GM23338 (cell line): ENCODE results near the gene PPP1R9B. TPM values are rescaled to one million over a fixed set of nuclear protein-coding genes. Genes with fewer than 3 reads are reported as not detected.

Source experiments
- ATAC-seq: fragments of 200-7000 bp; cut with Tn5 transposase; 3 replicates; pipeline ENCODE4 v1.9.1; 2020
- DNase-seq: peaks from one replicate; pipeline ENCODE4 v3.0.0-alpha.2; 2015; ENCODE audit warnings: low spot score
- H2AFZ ChIP-seq: fragments of 200-600 bp; sonication (generic); 2 replicates; pipeline ENCODE4 v1.8.0; 2016; ENCODE audit warnings: antibody characterized with exemption, mild to moderate bottlenecking, moderate library complexity
- H3F3A ChIP-seq: fragments of 200-600 bp; sonication (generic); replicated peaks from 2 replicates; pipeline ENCODE4 v1.8.0; 2017; ENCODE audit warnings: antibody characterized with exemption, mixed run types, low read depth
- H3K27ac ChIP-seq: fragments of 200-600 bp; sonication (generic); 2 replicates; pipeline ENCODE4 v1.6.1; 2016; ENCODE audit warnings: low read depth
- H3K27me3 ChIP-seq: fragments of 200-600 bp; sonication (generic); 2 replicates; pipeline ENCODE4 v1.8.0; 2016; ENCODE audit warnings: mild to moderate bottlenecking, mixed run types, moderate library complexity; ENCODE audit not compliant: insufficient read depth
- H3K36me3 ChIP-seq: fragments of 200-600 bp; sonication (generic); 2 replicates; pipeline ENCODE4 v1.8.0; 2016; ENCODE audit warnings: mild to moderate bottlenecking; ENCODE audit not compliant: insufficient read depth
- H3K4me1 ChIP-seq: fragments of 200-600 bp; sonication (generic); 2 replicates; pipeline ENCODE4 v1.8.0; 2016; ENCODE audit warnings: mild to moderate bottlenecking, moderate library complexity; ENCODE audit not compliant: insufficient read depth
- H3K4me2 ChIP-seq: fragments of 200-600 bp; sonication (generic); 2 replicates; pipeline ENCODE4 v1.7.1; 2017; ENCODE audit warnings: mixed run types
- H3K4me3 ChIP-seq: fragments of 200-600 bp; sonication (generic); 2 replicates; pipeline ENCODE4 v1.6.1; 2016; ENCODE audit warnings: mixed run types
- H3K79me2 ChIP-seq: fragments of 200-600 bp; sonication (generic); replicated peaks from 2 replicates; pipeline ENCODE4 v1.8.0; 2017; ENCODE audit warnings: mild to moderate bottlenecking; ENCODE audit not compliant: insufficient read depth
- H3K9me2 ChIP-seq: fragments of 200-600 bp; sonication (generic); 2 replicates; pipeline ENCODE4 v1.8.0; 2017; ENCODE audit not compliant: insufficient read depth
- H4K20me1 ChIP-seq: fragments of 200-600 bp; sonication (generic); replicated peaks from 2 replicates; pipeline ENCODE4 v1.8.0; 2017; ENCODE audit warnings: mild to moderate bottlenecking; ENCODE audit not compliant: insufficient read depth
- H3K27ac Mint-ChIP-seq: 2 replicates; pipeline ENCODE4 v1.8.0; 2020; ENCODE audit warnings: inconsistent platforms, mild to moderate bottlenecking, moderate library complexity, mixed read lengths
- H3K27me3 Mint-ChIP-seq: 3 replicates; pipeline ENCODE4 v1.8.0; 2022; ENCODE audit warnings: low read depth, mild to moderate bottlenecking, moderate library complexity, mixed read lengths, inconsistent platforms; ENCODE audit not compliant: insufficient read depth, poor library complexity
- H3K36me3 Mint-ChIP-seq: 3 replicates; pipeline ENCODE4 v1.8.0; 2021; ENCODE audit warnings: low read depth, mild to moderate bottlenecking, inconsistent platforms, moderate library complexity, mixed read lengths
- H3K4me1 Mint-ChIP-seq: 3 replicates; pipeline ENCODE4 v1.8.0; 2020; ENCODE audit warnings: mild to moderate bottlenecking, inconsistent platforms, mixed read lengths
- H3K4me3 Mint-ChIP-seq: 3 replicates; pipeline ENCODE4 v1.8.0; 2021; ENCODE audit warnings: moderate library complexity, mild to moderate bottlenecking, inconsistent platforms, mixed read lengths
- H3K9me3 Mint-ChIP-seq: 3 replicates; pipeline ENCODE4 v1.8.0; 2020; ENCODE audit warnings: moderate library complexity, mild to moderate bottlenecking, inconsistent platforms, mixed read lengths
- CREB1 ChIP-seq: fragments of 250-450 bp; sonication (Bioruptor Pico); IDR thresholded peaks from 2 replicates; pipeline ENCODE4 v1.5.0; 2020; ENCODE audit warnings: low read depth, mild to moderate bottlenecking, moderate library complexity
- EZH2phosphoT487 ChIP-seq: fragments of 200-600 bp; sonication (generic); IDR thresholded peaks from one replicate; pipeline ENCODE4 v1.8.1; 2018; ENCODE audit warnings: antibody characterized with exemption; ENCODE audit not compliant: unreplicated experiment
- JUNB ChIP-seq: IDR thresholded peaks from one replicate; pipeline ENCODE4 v1.6.1; 2016; ENCODE audit warnings: antibody characterized with exemption; ENCODE audit not compliant: unreplicated experiment
- NANOG ChIP-seq: IDR thresholded peaks from 2 replicates; pipeline ENCODE4 v1.6.1; 2016; ENCODE audit warnings: antibody characterized with exemption, borderline replicate concordance
- POLR2AphosphoS5 ChIP-seq: IDR thresholded peaks from 2 replicates; pipeline ENCODE4 v1.6.1; 2016; ENCODE audit warnings: antibody characterized with exemption, low read depth
- STAT1 ChIP-seq: IDR thresholded peaks from one replicate; pipeline ENCODE4 v1.6.1; 2016; ENCODE audit warnings: antibody characterized with exemption; ENCODE audit not compliant: unreplicated experiment
- ZNF114 ChIP-seq: fragments of 250-450 bp; sonication (Bioruptor Pico); IDR thresholded peaks from 2 replicates; pipeline ENCODE4 v1.5.0; 2020; ENCODE audit warnings: mild to moderate bottlenecking, moderate library complexity
- ZNF331 ChIP-seq: fragments of 250-450 bp; sonication (Bioruptor Pico); IDR thresholded peaks from 2 replicates; pipeline ENCODE4 v1.5.0; 2020; ENCODE audit warnings: low read depth, mild to moderate bottlenecking, moderate library complexity
- polyA plus RNA-seq: library from polyadenylated mRNA; unstranded; fragments of >200 nt; fragmentation: Nextera tagmentation; extraction: Ambion mirVana; gene quantifications from 2 replicates; pipeline ENCODE4 v1.2.1, GENCODE V29; 2016
- total RNA-seq: library from RNA; depleted of rRNA; stranded (reverse); fragments of >200 nt; shearing (Covaris generic); gene quantifications from 2 replicates; pipeline ENCODE4 v1.2.3, GENCODE V29; 2014
- TF ChIP-seq, protein P1 (sequence below): fragments of 250-450 bp; sonication (Bioruptor Pico); IDR thresholded peaks from 2 replicates; pipeline ENCODE4 v1.5.0; 2020; ENCODE audit warnings: mild to moderate bottlenecking, moderate library complexity
- TF ChIP-seq, protein P2 (sequence below), 2 experiments: fragments of 200-600 bp in 1 of 2; sonication (generic) in 1 of 2; conservative IDR thresholded peaks; 2 replicates each; pipeline versions ENCODE4 v1.5.1 to v1.6.1; 2016 to 2017; ENCODE audit warnings: antibody characterized with exemption in 2 of 2, low read depth in 2 of 2, mild to moderate bottlenecking in 2 of 2, moderate library complexity in 1 of 2
- TF ChIP-seq, protein P3 (sequence below): IDR thresholded peaks from 2 replicates; pipeline ENCODE4 v1.6.1; 2016; ENCODE audit warnings: antibody characterized with exemption

PPP1R9B gene
- total and polyA plus RNA-seq, 2 experiments from 2014 or later = 2.1 to 10.5 TPM

DNA sequence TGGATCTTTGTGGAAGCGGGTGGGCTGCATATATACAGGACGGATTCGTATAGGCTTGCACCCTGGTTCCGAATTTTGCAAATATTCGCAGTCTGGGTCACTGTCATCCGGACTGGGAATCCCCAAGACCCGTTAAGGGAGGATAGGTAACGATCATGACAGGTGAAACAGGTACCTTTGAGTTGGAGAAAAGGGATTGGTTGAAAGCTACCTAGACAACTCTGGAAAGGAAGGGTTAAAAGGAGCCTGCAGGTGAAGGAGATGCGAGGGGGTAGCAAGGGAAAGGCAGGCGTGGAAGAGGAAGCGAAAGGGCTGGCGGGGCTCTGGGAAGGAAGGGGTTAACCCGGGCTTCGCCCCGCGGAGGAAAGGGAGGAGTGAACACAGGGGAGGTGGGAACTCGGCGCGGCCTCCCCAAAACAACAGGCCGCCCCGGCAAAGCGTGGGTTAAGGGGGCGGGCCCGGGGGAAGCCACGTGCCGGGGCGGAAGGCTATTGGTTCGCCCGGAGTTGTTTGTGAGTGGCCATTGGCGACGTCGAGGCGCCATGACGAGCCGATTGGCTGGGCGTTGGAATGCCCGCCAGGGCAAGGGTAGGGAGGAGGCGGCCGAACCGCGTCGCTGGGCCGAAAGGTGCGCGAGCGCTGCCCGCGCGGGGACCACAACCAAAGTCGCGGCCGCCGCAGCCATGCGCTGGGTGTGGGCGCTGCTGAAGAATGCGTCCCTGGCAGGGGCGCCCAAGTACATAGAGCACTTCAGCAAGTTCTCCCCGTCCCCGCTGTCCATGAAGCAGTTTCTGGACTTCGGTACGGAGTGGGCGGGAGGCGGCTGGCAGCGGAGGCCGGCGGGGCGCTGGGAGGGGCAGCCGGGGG lies 55.5 kb downstream of the PPP1R9B start, which contains the start of gene PDK2:
TSS of gene PDK2 (plus strand) at position 599 of the 867 bp plus-strand sequence. CDS start at position 684, 85 bp downstream.
- no peaks in the 10 kb centered on the region for H3K27me3 ChIP-seq
- no peaks in the 10 kb centered on the region for H3K9me3 Mint-ChIP-seq
- DNase-seq (peak; percentile 98), ATAC-seq (peak; percentile 96)
- H3K4me3 Mint-ChIP-seq = peak within 1 kb of the TSS; percentile 98
- TF ChIP-seq NANOG = no peak
- no peak for TF ChIP-seq POLR2AphosphoS5
- TF ChIP-seq EZH2phosphoT487 = no peak
- TF ChIP-seq STAT1 = no peak
- TF ChIP-seq, protein P1, sequence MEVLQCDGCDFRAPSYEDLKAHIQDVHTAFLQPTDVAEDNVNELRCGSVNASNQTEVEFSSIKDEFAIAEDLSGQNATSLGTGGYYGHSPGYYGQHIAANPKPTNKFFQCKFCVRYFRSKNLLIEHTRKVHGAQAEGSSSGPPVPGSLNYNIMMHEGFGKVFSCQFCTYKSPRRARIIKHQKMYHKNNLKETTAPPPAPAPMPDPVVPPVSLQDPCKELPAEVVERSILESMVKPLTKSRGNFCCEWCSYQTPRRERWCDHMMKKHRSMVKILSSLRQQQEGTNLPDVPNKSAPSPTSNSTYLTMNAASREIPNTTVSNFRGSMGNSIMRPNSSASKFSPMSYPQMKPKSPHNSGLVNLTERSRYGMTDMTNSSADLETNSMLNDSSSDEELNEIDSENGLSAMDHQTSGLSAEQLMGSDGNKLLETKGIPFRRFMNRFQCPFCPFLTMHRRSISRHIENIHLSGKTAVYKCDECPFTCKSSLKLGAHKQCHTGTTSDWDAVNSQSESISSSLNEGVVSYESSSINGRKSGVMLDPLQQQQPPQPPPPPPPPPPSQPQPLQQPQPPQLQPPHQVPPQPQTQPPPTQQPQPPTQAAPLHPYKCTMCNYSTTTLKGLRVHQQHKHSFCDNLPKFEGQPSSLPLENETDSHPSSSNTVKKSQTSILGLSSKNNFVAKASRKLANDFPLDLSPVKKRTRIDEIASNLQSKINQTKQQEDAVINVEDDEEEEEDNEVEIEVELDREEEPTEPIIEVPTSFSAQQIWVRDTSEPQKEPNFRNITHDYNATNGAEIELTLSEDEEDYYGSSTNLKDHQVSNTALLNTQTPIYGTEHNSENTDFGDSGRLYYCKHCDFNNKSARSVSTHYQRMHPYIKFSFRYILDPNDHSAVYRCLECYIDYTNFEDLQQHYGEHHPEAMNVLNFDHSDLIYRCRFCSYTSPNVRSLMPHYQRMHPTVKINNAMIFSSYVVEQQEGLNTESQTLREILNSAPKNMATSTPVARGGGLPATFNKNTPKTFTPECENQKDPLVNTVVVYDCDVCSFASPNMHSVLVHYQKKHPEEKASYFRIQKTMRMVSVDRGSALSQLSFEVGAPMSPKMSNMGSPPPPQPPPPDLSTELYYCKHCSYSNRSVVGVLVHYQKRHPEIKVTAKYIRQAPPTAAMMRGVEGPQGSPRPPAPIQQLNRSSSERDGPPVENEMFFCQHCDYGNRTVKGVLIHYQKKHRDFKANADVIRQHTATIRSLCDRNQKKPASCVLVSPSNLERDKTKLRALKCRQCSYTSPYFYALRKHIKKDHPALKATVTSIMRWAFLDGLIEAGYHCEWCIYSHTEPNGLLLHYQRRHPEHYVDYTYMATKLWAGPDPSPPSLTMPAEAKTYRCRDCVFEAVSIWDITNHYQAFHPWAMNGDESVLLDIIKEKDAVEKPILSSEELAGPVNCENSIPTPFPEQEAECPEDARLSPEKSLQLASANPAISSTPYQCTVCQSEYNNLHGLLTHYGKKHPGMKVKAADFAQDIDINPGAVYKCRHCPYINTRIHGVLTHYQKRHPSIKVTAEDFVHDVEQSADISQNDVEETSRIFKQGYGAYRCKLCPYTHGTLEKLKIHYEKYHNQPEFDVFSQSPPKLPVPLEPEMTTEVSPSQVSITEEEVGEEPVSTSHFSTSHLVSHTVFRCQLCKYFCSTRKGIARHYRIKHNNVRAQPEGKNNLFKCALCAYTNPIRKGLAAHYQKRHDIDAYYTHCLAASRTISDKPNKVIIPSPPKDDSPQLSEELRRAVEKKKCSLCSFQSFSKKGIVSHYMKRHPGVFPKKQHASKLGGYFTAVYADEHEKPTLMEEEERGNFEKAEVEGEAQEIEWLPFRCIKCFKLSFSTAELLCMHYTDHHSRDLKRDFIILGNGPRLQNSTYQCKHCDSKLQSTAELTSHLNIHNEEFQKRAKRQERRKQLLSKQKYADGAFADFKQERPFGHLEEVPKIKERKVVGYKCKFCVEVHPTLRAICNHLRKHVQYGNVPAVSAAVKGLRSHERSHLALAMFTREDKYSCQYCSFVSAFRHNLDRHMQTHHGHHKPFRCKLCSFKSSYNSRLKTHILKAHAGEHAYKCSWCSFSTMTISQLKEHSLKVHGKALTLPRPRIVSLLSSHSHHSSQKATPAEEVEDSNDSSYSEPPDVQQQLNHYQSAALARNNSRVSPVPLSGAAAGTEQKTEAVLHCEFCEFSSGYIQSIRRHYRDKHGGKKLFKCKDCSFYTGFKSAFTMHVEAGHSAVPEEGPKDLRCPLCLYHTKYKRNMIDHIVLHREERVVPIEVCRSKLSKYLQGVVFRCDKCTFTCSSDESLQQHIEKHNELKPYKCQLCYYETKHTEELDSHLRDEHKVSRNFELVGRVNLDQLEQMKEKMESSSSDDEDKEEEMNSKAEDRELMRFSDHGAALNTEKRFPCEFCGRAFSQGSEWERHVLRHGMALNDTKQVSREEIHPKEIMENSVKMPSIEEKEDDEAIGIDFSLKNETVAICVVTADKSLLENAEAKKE (CRISPR knock-in tag) = no peak
- no peak for TF ChIP-seq JUNB
- TF ChIP-seq, protein P2, sequence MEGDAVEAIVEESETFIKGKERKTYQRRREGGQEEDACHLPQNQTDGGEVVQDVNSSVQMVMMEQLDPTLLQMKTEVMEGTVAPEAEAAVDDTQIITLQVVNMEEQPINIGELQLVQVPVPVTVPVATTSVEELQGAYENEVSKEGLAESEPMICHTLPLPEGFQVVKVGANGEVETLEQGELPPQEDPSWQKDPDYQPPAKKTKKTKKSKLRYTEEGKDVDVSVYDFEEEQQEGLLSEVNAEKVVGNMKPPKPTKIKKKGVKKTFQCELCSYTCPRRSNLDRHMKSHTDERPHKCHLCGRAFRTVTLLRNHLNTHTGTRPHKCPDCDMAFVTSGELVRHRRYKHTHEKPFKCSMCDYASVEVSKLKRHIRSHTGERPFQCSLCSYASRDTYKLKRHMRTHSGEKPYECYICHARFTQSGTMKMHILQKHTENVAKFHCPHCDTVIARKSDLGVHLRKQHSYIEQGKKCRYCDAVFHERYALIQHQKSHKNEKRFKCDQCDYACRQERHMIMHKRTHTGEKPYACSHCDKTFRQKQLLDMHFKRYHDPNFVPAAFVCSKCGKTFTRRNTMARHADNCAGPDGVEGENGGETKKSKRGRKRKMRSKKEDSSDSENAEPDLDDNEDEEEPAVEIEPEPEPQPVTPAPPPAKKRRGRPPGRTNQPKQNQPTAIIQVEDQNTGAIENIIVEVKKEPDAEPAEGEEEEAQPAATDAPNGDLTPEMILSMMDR (conservative IDR thresholded peaks at IDR 0.05; ENCODE audit: low read depth in 2 of 2) = 0 out of 4 replicates have a peak, but pooled peaks of 1 of the 2 experiments have one; percentile 1
- no peak for TF ChIP-seq ZNF114 (CRISPR knock-in tag)
- peak; percentile 72 for TF ChIP-seq CREB1 (CRISPR knock-in tag)
- TF ChIP-seq ZNF331 (CRISPR knock-in tag) = no peak
- TF ChIP-seq, protein P3, sequence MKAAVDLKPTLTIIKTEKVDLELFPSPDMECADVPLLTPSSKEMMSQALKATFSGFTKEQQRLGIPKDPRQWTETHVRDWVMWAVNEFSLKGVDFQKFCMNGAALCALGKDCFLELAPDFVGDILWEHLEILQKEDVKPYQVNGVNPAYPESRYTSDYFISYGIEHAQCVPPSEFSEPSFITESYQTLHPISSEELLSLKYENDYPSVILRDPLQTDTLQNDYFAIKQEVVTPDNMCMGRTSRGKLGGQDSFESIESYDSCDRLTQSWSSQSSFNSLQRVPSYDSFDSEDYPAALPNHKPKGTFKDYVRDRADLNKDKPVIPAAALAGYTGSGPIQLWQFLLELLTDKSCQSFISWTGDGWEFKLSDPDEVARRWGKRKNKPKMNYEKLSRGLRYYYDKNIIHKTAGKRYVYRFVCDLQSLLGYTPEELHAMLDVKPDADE = 0 out of 2 replicates have a peak, but pooled peaks have one; percentile 33
- H3K4me1 Mint-ChIP-seq = peaks cover 5% of the 10 kb centered on the region
- H3K27ac ChIP-seq = no peak within 1 kb of the TSS
- no peaks in the 10 kb centered on the region for H3K79me2 ChIP-seq
- peak within 1 kb of the TSS; percentile 96 for H3K4me2 ChIP-seq
- peak within 1 kb of the TSS; percentile 90 for H3K27ac Mint-ChIP-seq
- H3F3A ChIP-seq = no peaks in the 10 kb centered on the region
- no peaks in the 10 kb centered on the region for H4K20me1 ChIP-seq
- peak within 1 kb of the TSS; percentile 95 for H3K4me3 ChIP-seq
- H3K36me3 ChIP-seq = no peaks in the 10 kb centered on the region
- peaks cover 12% of the 10 kb centered on the region for H3K27me3 Mint-ChIP-seq
- H2AFZ ChIP-seq = peak within 1 kb of the TSS; percentile 97
- no peaks in the 10 kb centered on the region for H3K4me1 ChIP-seq
- peaks cover 2% of the 10 kb centered on the region; the same call in 1 of the 3 replicates for H3K36me3 Mint-ChIP-seq
- no peaks in the 10 kb centered on the region for H3K9me2 ChIP-seq
